ENCODE measurements around the gene ARG2.
A peak's percentile ranks its signal among the peaks of the same experiment; 100 is the strongest.

The ARG2 gene

GRCh38 chr14:67680941-67681340 is 61.2 kb downstream of the ARG2 start:
- TF ChIP-seq, protein P1, sequence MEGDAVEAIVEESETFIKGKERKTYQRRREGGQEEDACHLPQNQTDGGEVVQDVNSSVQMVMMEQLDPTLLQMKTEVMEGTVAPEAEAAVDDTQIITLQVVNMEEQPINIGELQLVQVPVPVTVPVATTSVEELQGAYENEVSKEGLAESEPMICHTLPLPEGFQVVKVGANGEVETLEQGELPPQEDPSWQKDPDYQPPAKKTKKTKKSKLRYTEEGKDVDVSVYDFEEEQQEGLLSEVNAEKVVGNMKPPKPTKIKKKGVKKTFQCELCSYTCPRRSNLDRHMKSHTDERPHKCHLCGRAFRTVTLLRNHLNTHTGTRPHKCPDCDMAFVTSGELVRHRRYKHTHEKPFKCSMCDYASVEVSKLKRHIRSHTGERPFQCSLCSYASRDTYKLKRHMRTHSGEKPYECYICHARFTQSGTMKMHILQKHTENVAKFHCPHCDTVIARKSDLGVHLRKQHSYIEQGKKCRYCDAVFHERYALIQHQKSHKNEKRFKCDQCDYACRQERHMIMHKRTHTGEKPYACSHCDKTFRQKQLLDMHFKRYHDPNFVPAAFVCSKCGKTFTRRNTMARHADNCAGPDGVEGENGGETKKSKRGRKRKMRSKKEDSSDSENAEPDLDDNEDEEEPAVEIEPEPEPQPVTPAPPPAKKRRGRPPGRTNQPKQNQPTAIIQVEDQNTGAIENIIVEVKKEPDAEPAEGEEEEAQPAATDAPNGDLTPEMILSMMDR (IDR thresholded peaks at IDR 0.05; ENCODE audit: borderline replicate concordance, insufficient read depth, low read depth, low read length): no peak
- H3K4me3 ChIP-seq (ENCODE audit: low read depth, low read length): no peak overlapping the region

- no peak overlapping the region for H3K4me3 ChIP-seq (ENCODE audit: low read depth, low read length)
- TF ChIP-seq, protein P1 (IDR thresholded peaks at IDR 0.05; ENCODE audit: borderline replicate concordance, insufficient read depth, low read depth, low read length): no peak
Observed at GRCh38 chr14:67683842-67684241, 64.1 kb downstream of the ARG2 start.

GRCh38 chr14:67690011-67690410 is 70.3 kb downstream of the ARG2 start:
- no peak overlapping the region for H3K4me3 ChIP-seq (ENCODE audit: low read depth, low read length)
- TF ChIP-seq, protein P1 (IDR thresholded peaks at IDR 0.05; ENCODE audit: borderline replicate concordance, insufficient read depth, low read depth, low read length): no peak

DNA sequence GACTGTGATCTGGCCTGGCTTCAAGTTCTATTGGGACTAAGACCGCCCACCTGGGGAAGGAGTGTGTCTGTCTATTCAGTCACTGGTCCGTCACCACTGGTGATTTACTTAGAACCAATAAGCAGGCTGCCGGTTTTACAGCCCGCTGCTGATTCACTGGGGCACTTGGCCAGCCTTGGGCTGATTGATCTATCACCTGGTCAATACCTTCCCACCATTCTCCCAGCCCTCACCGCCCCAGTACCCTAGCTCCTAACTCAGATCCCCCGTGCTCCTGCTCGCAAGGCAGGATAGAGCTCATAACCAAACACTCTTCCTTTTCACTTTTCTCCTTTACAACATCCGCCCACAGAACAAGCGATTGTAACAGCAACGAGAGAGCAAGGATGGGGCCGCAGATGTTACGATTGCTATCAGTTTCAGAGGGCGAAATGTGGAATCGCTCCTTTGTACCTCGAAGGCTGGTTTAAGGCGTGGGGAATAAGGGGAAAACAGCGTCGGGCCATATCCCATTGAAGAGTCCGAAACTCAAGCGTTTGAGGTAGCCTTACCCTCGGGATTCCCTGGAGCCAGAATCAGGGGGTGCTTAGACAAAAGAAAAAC is 75.2 kb downstream of the ARG2 start:
- H3K4me3 ChIP-seq (ENCODE audit: low read depth, low read length): peak overlapping the region; percentile 74
- TF ChIP-seq, protein P1 (IDR thresholded peaks at IDR 0.05; ENCODE audit: borderline replicate concordance, insufficient read depth, low read depth, low read length): no peak

GRCh38 chr14:67695394-67695949 is 75.8 kb downstream of the ARG2 start, which contains the start of gene RDH11:
Gene RDH11, minus strand, starts transcription at chr14:67695764. Its CDS starts 61 bp downstream, at chr14:67695703.
- TF ChIP-seq, protein P1 (IDR thresholded peaks at IDR 0.05; ENCODE audit: borderline replicate concordance, insufficient read depth, low read depth, low read length): no peak
- peak within 1 kb of the TSS; percentile 74 for H3K4me3 ChIP-seq (ENCODE audit: low read depth, low read length)

- no peak overlapping the region for H3K4me3 ChIP-seq (ENCODE audit: low read depth, low read length)
- TF ChIP-seq, protein P1 (IDR thresholded peaks at IDR 0.05; ENCODE audit: borderline replicate concordance, insufficient read depth, low read depth, low read length): no peak
Observed at GRCh38 chr14:67697006-67697405, 77.3 kb downstream of the ARG2 start.

GRCh38 chr14:67698179-67698578 is 78.5 kb downstream of the ARG2 start:
- no peak overlapping the region for H3K4me3 ChIP-seq (ENCODE audit: low read depth, low read length)
- TF ChIP-seq, protein P1 (IDR thresholded peaks at IDR 0.05; ENCODE audit: borderline replicate concordance, insufficient read depth, low read depth, low read length): no peak
